BLaER1 treated with 17β-estradiol and CSF1 and Interleukin-3, amounts not matched to agents 10 nM and 100 nM (cell line): ENCODE measurements around the gene FRAS1.

ENCODE experiments used
- H3K27ac ChIP-seq, 11 experiments: shearing (Covaris generic); formaldehyde crosslinking; 2 replicates each; pipeline ENCODE4 v1.8.1; 2022
- H3K27me3 ChIP-seq, 11 experiments: shearing (Covaris generic); formaldehyde crosslinking; 2 replicates each; pipeline ENCODE4 v1.8.1; 2022
- H3K36me3 ChIP-seq, 11 experiments: shearing (Covaris generic); formaldehyde crosslinking; 2 replicates each; pipeline ENCODE4 v1.8.1; 2022
- H3K4me1 ChIP-seq, 10 experiments: shearing (Covaris generic); formaldehyde crosslinking; 2 replicates each; pipeline ENCODE4 v1.8.1; 2022
- H3K4me2 ChIP-seq, 11 experiments: shearing (Covaris generic); formaldehyde crosslinking; 2 replicates each; pipeline ENCODE4 v1.8.1; 2022
- H3K4me3 ChIP-seq, 10 experiments: shearing (Covaris generic); formaldehyde crosslinking; 2 replicates each; pipeline ENCODE4 v1.8.1; 2022
- H3K9ac ChIP-seq, 11 experiments: shearing (Covaris generic); formaldehyde crosslinking; 2 replicates each; pipeline ENCODE4 v1.8.1; 2022
- H3K9me3 ChIP-seq, 11 experiments: shearing (Covaris generic); formaldehyde crosslinking; replicated peaks in 1 of 11; 2 replicates each; pipeline ENCODE4 v1.8.1; 2022
- H4K20me1 ChIP-seq, 11 experiments: shearing (Covaris generic); formaldehyde crosslinking; 2 replicates each; pipeline ENCODE4 v1.8.1; 2022
- Cebpa-rat ChIP-seq, 11 experiments: shearing (Covaris generic); IDR thresholded peaks; 2 replicates each; pipeline ENCODE4 v1.8.1; 2022

FRAS1 gene

DNA sequence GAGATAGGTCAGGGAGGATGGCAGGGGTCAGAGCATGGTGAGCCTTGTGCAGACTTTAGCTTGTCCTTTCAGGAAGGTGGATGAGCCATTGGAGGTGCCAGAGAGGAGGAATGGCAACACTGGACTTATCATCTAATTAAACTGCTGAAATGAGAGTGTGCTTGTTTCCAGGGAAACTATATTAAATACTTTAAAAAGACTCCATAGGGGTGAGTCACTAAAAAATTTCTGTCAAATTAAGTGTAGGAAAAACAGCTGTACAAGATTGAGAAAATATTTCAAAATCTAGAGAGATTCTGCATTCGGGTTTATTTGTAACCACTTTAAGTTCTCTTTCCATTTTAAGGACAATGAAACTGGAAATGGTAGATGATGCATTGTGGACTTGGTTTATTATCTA, 11.4 kb downstream of the FRAS1 start:
- H3K27ac ChIP-seq = no peak overlapping the region
- H3K9ac ChIP-seq = no peak overlapping the region
- no peak for TF ChIP-seq Cebpa-rat (IDR thresholded peaks at IDR 0.05)

DNA sequence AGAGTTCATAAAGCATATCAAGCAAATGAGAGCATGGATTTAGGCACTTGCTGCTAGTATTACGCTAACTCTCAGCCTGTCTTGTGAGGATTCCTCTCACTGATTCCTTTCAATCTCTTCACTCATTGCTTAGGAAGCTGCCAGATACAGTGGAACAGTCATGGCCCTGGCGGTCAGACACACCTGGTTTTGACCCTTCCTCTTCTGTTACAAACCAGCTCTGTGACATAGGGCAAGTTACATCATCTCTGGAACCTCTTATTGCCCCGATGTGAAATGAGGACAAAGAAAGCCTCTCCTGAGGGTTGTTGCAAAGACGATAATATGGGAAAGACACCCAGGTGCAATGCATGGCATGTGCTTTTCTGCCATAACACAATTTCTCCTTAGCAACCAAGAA, 12.2 kb downstream of the FRAS1 start:
- no peaks in the 10 kb centered on the region for H4K20me1 ChIP-seq
- TF ChIP-seq Cebpa-rat (IDR thresholded peaks at IDR 0.05) = no peak
- no peaks in the 10 kb centered on the region for H3K4me1 ChIP-seq
- no peaks in the 10 kb centered on the region for H3K27me3 ChIP-seq
- no peak overlapping the region for H3K4me2 ChIP-seq
- no peak overlapping the region for H3K9ac ChIP-seq
- H3K9me3 ChIP-seq = no peaks in the 10 kb centered on the region
- H3K4me3 ChIP-seq = no peak overlapping the region
- no peaks in the 10 kb centered on the region for H3K36me3 ChIP-seq
- H3K27ac ChIP-seq = no peak overlapping the region

More for the DNA sequence above, 11.4 kb downstream of the FRAS1 start:
- H3K4me1 ChIP-seq = no peaks in the 10 kb centered on the region
- H4K20me1 ChIP-seq = no peaks in the 10 kb centered on the region
- no peak overlapping the region for H3K4me3 ChIP-seq
- no peaks in the 10 kb centered on the region for H3K9me3 ChIP-seq
- no peak overlapping the region for H3K4me2 ChIP-seq
- H3K27me3 ChIP-seq = no peaks in the 10 kb centered on the region
- H3K36me3 ChIP-seq = no peaks in the 10 kb centered on the region

DNA sequence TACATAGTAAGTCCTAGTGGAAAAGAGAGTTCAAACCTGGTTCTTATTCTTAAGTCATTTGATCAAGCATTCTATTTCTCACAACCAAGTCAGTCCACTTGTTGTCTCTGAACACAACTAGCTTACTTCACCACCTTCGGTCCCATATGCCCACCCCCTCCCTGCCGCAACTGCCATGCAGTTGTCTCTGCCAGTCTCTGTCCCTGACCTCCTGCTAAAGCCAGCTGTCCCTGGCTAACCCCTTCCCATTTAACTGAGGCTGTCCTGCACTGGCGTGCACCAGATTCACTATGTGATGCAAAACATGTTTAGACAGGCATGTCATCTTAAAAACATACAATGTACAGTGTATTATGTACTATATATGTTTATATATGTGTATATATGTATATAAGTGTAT, 12.7 kb downstream of the FRAS1 start:
- no peak overlapping the region for H3K9ac ChIP-seq
- no peak overlapping the region for H3K27ac ChIP-seq
- H4K20me1 ChIP-seq = no peaks in the 10 kb centered on the region
- no peak overlapping the region for H3K4me2 ChIP-seq
- H3K4me1 ChIP-seq = no peaks in the 10 kb centered on the region
- H3K9me3 ChIP-seq = no peaks in the 10 kb centered on the region
- no peaks in the 10 kb centered on the region for H3K27me3 ChIP-seq
- H3K36me3 ChIP-seq = no peaks in the 10 kb centered on the region
- no peak for TF ChIP-seq Cebpa-rat (IDR thresholded peaks at IDR 0.05)
- no peak overlapping the region for H3K4me3 ChIP-seq

- no peaks in the 10 kb centered on the region for H3K9me3 ChIP-seq
- H3K4me1 ChIP-seq = no peaks in the 10 kb centered on the region
- no peaks in the 10 kb centered on the region for H3K36me3 ChIP-seq
- no peak overlapping the region for H3K4me2 ChIP-seq
- no peaks in the 10 kb centered on the region for H3K27me3 ChIP-seq
- TF ChIP-seq Cebpa-rat (IDR thresholded peaks at IDR 0.05) = no peak
- no peaks in the 10 kb centered on the region for H4K20me1 ChIP-seq
- H3K9ac ChIP-seq = no peak overlapping the region
- H3K27ac ChIP-seq = no peak overlapping the region
- H3K4me3 ChIP-seq = no peak overlapping the region
These were observed 13.7 kb downstream of the FRAS1 start for GRCh38 chr4:78070731-78071282.

DNA sequence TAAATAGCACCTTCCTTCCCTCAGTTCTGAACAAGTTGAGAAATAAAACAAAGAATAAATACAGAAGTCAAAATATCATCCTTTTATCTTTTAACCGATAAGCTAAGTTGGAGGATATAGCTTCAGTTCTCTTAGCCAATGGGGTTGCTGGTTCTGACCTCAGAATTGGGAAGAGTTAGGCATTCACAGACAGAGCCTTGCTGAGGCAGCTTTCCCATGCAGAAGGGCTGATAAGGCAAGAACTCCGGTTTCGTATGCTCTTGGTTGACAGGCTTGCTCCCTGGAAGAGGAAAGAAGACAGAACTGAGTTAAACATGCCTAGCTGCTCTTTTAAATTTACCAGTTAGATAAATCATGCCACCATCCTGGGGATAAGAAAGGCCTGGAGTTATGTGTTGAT, 17.6 kb downstream of the FRAS1 start:
- Histone ChIP-seq H3K4me2 (no peak overlapping the region), H3K4me3 (no peak overlapping the region), H3K9me3 (no peaks in the 10 kb centered on the region), H3K4me1 (no peaks in the 10 kb centered on the region), H3K27me3 (no peaks in the 10 kb centered on the region), H3K9ac (no peak overlapping the region), H3K27ac (no peak overlapping the region), H3K36me3 (no peaks in the 10 kb centered on the region), H4K20me1 (no peaks in the 10 kb centered on the region)
- TF ChIP-seq Cebpa-rat (IDR thresholded peaks at IDR 0.05) = no peak

GRCh38 chr4:78075986-78076385, 18.9 kb downstream of the FRAS1 start:
- TF ChIP-seq Cebpa-rat (IDR thresholded peaks at IDR 0.05) = no peak
- H3K4me1 ChIP-seq = no peaks in the 10 kb centered on the region
- H3K4me2 ChIP-seq = no peak overlapping the region
- H3K4me3 ChIP-seq = no peak overlapping the region
- no peaks in the 10 kb centered on the region for H4K20me1 ChIP-seq
- no peaks in the 10 kb centered on the region for H3K9me3 ChIP-seq
- no peaks in the 10 kb centered on the region for H3K36me3 ChIP-seq
- no peaks in the 10 kb centered on the region for H3K27me3 ChIP-seq
- no peak overlapping the region for H3K27ac ChIP-seq
- no peak overlapping the region for H3K9ac ChIP-seq

- no peaks in the 10 kb centered on the region for H3K27me3 ChIP-seq
- no peak overlapping the region for H3K27ac ChIP-seq
- H4K20me1 ChIP-seq = no peaks in the 10 kb centered on the region
- no peaks in the 10 kb centered on the region for H3K9me3 ChIP-seq
- no peak overlapping the region for H3K4me2 ChIP-seq
- H3K4me1 ChIP-seq = no peaks in the 10 kb centered on the region
- H3K9ac ChIP-seq = no peak overlapping the region
- TF ChIP-seq Cebpa-rat (IDR thresholded peaks at IDR 0.05) = no peak
- no peaks in the 10 kb centered on the region for H3K36me3 ChIP-seq
- no peak overlapping the region for H3K4me3 ChIP-seq
These were observed 21.0 kb downstream of the FRAS1 start for GRCh38 chr4:78078101-78078500.

GRCh38 chr4:78079726-78080430, 22.8 kb downstream of the FRAS1 start:
- TF ChIP-seq Cebpa-rat (IDR thresholded peaks at IDR 0.05) = no peak

DNA sequence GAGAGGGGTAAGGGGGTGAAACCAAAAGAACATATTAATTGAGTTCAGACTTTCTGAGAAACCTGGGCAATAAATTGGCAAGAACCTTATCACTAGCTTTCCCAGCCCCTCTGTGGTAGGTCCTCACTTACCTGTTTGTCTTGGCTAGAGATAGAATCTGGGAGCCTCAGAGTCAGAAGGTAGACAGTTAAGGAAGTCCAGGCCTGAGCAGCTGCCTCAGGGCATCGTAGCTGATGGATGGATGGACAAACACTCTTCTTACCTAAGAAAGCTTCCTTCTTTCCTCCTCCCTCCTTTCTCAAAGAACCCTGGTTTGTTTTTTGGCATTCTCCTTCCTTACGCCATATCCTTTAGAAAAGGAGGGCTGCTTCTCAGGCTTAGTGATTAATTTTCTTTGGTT, 24.4 kb downstream of the FRAS1 start:
- H3K9ac ChIP-seq = no peak overlapping the region
- no peaks in the 10 kb centered on the region for H3K9me3 ChIP-seq
- no peaks in the 10 kb centered on the region for H4K20me1 ChIP-seq
- H3K27ac ChIP-seq = no peak overlapping the region
- no peak overlapping the region for H3K4me3 ChIP-seq
- H3K4me1 ChIP-seq = no peaks in the 10 kb centered on the region
- no peaks in the 10 kb centered on the region for H3K36me3 ChIP-seq
- no peak for TF ChIP-seq Cebpa-rat (IDR thresholded peaks at IDR 0.05)
- no peak overlapping the region for H3K4me2 ChIP-seq
- no peaks in the 10 kb centered on the region for H3K27me3 ChIP-seq

More at GRCh38 chr4:78079726-78080430, 22.8 kb downstream of the FRAS1 start:
- no peak overlapping the region for H3K4me3 ChIP-seq
- no peak overlapping the region for H3K27ac ChIP-seq
- H3K4me2 ChIP-seq = no peak overlapping the region
- no peaks in the 10 kb centered on the region for H4K20me1 ChIP-seq
- H3K9ac ChIP-seq = no peak overlapping the region
- H3K27me3 ChIP-seq = no peaks in the 10 kb centered on the region
- H3K9me3 ChIP-seq = no peaks in the 10 kb centered on the region
- no peaks in the 10 kb centered on the region for H3K36me3 ChIP-seq
- no peaks in the 10 kb centered on the region for H3K4me1 ChIP-seq

- H3K4me2 ChIP-seq = no peak overlapping the region
- H3K9me3 ChIP-seq = no peaks in the 10 kb centered on the region
- H3K36me3 ChIP-seq = no peaks in the 10 kb centered on the region
- no peaks in the 10 kb centered on the region for H4K20me1 ChIP-seq
- H3K9ac ChIP-seq = no peak overlapping the region
- H3K27ac ChIP-seq = no peak overlapping the region
- no peaks in the 10 kb centered on the region for H3K4me1 ChIP-seq
- no peaks in the 10 kb centered on the region for H3K27me3 ChIP-seq
- TF ChIP-seq Cebpa-rat (IDR thresholded peaks at IDR 0.05) = no peak
- H3K4me3 ChIP-seq = no peak overlapping the region
These were observed 25.9 kb downstream of the FRAS1 start for GRCh38 chr4:78083035-78083434.
